Gastrocnemius medialis (tissue), 4 donors: ENCODE measurements around the gene DCHS2. TPM values are rescaled to one million over a fixed set of nuclear protein-coding genes. Genes with fewer than 3 reads are reported as not detected.
"Not testable (repeated sequence)": the region's sequence is repeated elsewhere in the genome, so short reads cannot be mapped to it uniquely, and the experiment has no call there.

Experiments used
- ATAC-seq, 2 donors: fragments of 150-250 bp; one replicate each; pipeline ENCODE4 v1.9.1; 2016
- DNase-seq, 2 donors: peaks; one replicate each; pipeline ENCODE4 v3.0.0-alpha.2; 2019
- H3K27ac ChIP-seq, 4 donors: fragments of 200-600 bp; sonication (generic); 1 replicate in 1 of 4; 2 replicates in 3 of 4; pipeline ENCODE4 v1.5.1; 2016 to 2018; ENCODE audit warnings: mild to moderate bottlenecking in 2 of 4, moderate library complexity in 1 of 4
- H3K27me3 ChIP-seq, 3 donors: fragments of 200-600 bp; sonication (generic) in 2 of 3; 1 replicate in 1 of 3; 2 replicates in 2 of 3; pipeline versions ENCODE4 v1.5.1 to v1.6.0; 2016 to 2019; ENCODE audit warnings: mild to moderate bottlenecking in 1 of 3, moderate library complexity in 1 of 3
- H3K36me3 ChIP-seq, 2 donors: fragments of 200-600 bp; sonication (generic) in 1 of 2; one replicate each; pipeline ENCODE4 v1.5.1; 2017 to 2018
- H3K4me1 ChIP-seq, 2 donors: fragments of 200-600 bp; sonication (generic) in 1 of 2; one replicate each; pipeline ENCODE4 v1.5.1; 2016 to 2017; ENCODE audit warnings: mild to moderate bottlenecking in 2 of 2
- H3K4me3 ChIP-seq, 4 donors: fragments of 200-600 bp; sonication (generic) in 3 of 4; 1 replicate in 1 of 4; 2 replicates in 3 of 4; pipeline ENCODE4 v1.5.1; 2016 to 2019; ENCODE audit warnings: mild to moderate bottlenecking in 2 of 4
- H3K9me3 ChIP-seq, 3 donors: fragments of 200-600 bp; sonication (generic) in 2 of 3; 1 replicate in 1 of 3; 2 replicates in 2 of 3; pipeline ENCODE4 v1.5.1; 2016 to 2019
- POLR2A ChIP-seq, 2 donors: fragments of 450-650 bp; IDR thresholded peaks; one replicate each; pipeline ENCODE4 v1.6.1; 2017; ENCODE audit warnings: antibody characterized with exemption in 2 of 2, mild to moderate bottlenecking in 2 of 2, moderate library complexity in 2 of 2
- in situ Hi-C, 4 donors: fragments of 200-750 bp; cut with MboI; loops; one replicate each; pipeline versions ENCODE4 v1.15.0 to v1.8.0; 2017; ENCODE audit warnings: low sequenced_read_pairs in 4 of 4
- intact Hi-C: fragments of 100-400 bp; cut with DNase I; formaldehyde crosslinking; loops from one replicate; pipeline ENCODE4 v1.15.1; 2023; ENCODE audit warnings: low total_unique reads
- total RNA-seq, 4 donors: library from RNA; depleted of rRNA; stranded (reverse); fragments of >200 nt; gene quantifications; one replicate each; pipeline versions ENCODE4 v1.1.0 to v1.2.3, GENCODE V29; 2016
- TF ChIP-seq, protein P1 (sequence below), 5 experiments: fragments of 450-650 bp in 3 of 5; fragments of 200-600 bp in 2 of 5; sonication (generic) in 2 of 5; IDR thresholded peaks in 4 of 5; conservative IDR thresholded peaks in 1 of 5; 1 replicate in 4 of 5; 2 replicates in 1 of 5; pipeline ENCODE4 v1.5.1; 2016 to 2019; ENCODE audit warnings: antibody characterized with exemption in 5 of 5, mild to moderate bottlenecking in 3 of 5, moderate library complexity in 3 of 5

DCHS2 gene
- total RNA-seq, 4 donors from 2014 or later = under 0.01 to 0.18 (median 0.04) TPM

DNA sequence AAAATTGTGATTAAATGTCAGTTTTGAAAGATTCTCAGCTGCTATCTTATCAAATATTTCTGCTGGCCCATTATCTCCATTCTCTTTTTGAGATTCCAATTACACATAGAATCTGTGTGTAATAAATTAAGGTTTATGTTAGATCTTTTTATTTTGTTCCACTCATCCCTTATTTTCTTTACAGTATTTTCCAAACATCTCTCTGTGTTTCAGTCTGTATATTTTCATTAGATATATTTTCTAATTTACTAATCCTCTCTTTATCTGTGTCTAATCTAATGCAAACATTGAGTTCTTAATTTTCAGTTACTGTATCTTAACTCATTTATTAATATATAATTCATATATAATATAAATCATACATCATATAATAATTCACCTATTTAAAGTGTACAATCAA lies 268.7 kb downstream of the DCHS2 start:
- no peaks in the 10 kb centered on the region for H3K4me1 ChIP-seq
- H3K4me3 ChIP-seq = no peak overlapping the region
- intact Hi-C loops (no loop called here), in situ Hi-C loops (no loop called here)
- DNase-seq (no peak), ATAC-seq (no peak)
- no peaks in the 10 kb centered on the region for H3K27me3 ChIP-seq
- H3K9me3 ChIP-seq = no peaks in the 10 kb centered on the region
- no peak for TF ChIP-seq POLR2A (IDR thresholded peaks at IDR 0.05)
- H3K36me3 ChIP-seq = no peaks in the 10 kb centered on the region
- no peak overlapping the region for H3K27ac ChIP-seq

DNA sequence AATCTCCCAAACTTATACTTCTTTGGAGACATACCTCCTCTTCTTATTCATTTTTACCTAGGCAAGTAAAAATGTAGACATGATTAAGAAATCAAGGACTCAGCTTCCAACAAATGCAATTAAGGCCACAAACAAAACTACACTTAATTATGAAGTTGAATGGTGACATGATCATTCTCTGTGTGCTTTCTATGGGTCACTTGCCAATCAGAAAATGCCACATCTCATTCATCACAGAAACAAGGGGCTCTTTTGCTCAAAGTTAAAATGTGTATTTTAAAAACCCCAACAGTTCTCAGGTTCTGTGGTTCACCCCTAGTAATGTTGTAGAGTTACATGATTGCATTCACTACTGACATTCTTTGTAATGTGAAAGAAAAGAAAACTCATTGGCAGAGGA lies 273.5 kb downstream of the DCHS2 start:
- in situ Hi-C loops = no loop called here
- no peak for DNase-seq
- TF ChIP-seq, protein P1, sequence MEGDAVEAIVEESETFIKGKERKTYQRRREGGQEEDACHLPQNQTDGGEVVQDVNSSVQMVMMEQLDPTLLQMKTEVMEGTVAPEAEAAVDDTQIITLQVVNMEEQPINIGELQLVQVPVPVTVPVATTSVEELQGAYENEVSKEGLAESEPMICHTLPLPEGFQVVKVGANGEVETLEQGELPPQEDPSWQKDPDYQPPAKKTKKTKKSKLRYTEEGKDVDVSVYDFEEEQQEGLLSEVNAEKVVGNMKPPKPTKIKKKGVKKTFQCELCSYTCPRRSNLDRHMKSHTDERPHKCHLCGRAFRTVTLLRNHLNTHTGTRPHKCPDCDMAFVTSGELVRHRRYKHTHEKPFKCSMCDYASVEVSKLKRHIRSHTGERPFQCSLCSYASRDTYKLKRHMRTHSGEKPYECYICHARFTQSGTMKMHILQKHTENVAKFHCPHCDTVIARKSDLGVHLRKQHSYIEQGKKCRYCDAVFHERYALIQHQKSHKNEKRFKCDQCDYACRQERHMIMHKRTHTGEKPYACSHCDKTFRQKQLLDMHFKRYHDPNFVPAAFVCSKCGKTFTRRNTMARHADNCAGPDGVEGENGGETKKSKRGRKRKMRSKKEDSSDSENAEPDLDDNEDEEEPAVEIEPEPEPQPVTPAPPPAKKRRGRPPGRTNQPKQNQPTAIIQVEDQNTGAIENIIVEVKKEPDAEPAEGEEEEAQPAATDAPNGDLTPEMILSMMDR (IDR thresholded peaks at IDR 0.05 in 4 of 5, conservative IDR thresholded peaks at IDR 0.05 in 1 of 5) = no peak
- TF ChIP-seq POLR2A (IDR thresholded peaks at IDR 0.05) = no peak
- H3K27me3 ChIP-seq = no peaks in the 10 kb centered on the region
- no peak for ATAC-seq
- no peak overlapping the region for H3K4me3 ChIP-seq
- intact Hi-C loops = no loop called here
- H3K9me3 ChIP-seq = no peaks in the 10 kb centered on the region
- H3K36me3 ChIP-seq = no peaks in the 10 kb centered on the region
- H3K4me1 ChIP-seq = no peaks in the 10 kb centered on the region
- no peak overlapping the region for H3K27ac ChIP-seq

DNA sequence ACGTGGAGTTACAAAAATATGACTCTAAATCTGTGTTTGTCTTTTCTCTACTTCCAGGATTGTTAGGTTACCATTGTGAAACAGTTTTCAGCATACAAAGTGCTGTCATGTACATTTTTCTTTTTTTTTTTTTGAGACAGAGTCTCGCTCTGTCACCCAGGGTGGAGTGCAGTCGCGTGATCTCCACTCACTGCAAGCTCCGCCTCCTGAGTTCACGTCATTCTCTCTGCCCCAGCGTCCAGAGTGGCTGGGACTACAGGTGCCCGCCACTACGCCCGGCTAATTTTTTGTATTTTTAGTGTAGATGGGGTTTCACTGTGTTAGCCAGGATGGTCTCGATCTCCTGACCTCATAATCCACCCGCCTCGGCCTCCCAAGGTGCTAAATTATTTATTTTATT lies 274.2 kb downstream of the DCHS2 start:
- H3K4me3 ChIP-seq, H3K36me3 ChIP-seq, intact Hi-C loops, H3K9me3 ChIP-seq, ATAC-seq, H3K27ac ChIP-seq, DNase-seq, H3K4me1 ChIP-seq, H3K27me3 ChIP-seq, in situ Hi-C loops: not testable (repeated sequence)

- Histone ChIP-seq H3K4me1 (no peaks in the 10 kb centered on the region), H3K4me3 (no peak overlapping the region), H3K27ac (no peak overlapping the region), H3K36me3 (no peaks in the 10 kb centered on the region), H3K27me3 (no peaks in the 10 kb centered on the region), H3K9me3 (no peaks in the 10 kb centered on the region)
- no peak for TF ChIP-seq POLR2A (IDR thresholded peaks at IDR 0.05)
- TF ChIP-seq, protein P1 (IDR thresholded peaks at IDR 0.05 in 4 of 5, conservative IDR thresholded peaks at IDR 0.05 in 1 of 5) = no peak
- ATAC-seq = no peak
- in situ Hi-C loops = no loop called here
- no peak for DNase-seq
- intact Hi-C loops = no loop called here
Observed at GRCh38 chr4:154211506-154211905, 280.1 kb downstream of the DCHS2 start.

GRCh38 chr4:154208424-154208823 lies 283.2 kb downstream of the DCHS2 start:
- Histone ChIP-seq H3K4me1 (no peaks in the 10 kb centered on the region), H3K36me3 (no peaks in the 10 kb centered on the region), H3K27ac (no peak overlapping the region), H3K9me3 (no peaks in the 10 kb centered on the region), H3K4me3 (no peak overlapping the region), H3K27me3 (no peaks in the 10 kb centered on the region)
- in situ Hi-C loops = no loop called here
- intact Hi-C loops = no loop called here
- TF ChIP-seq, protein P1 (IDR thresholded peaks at IDR 0.05 in 4 of 5, conservative IDR thresholded peaks at IDR 0.05 in 1 of 5) = no peak
- no peak for TF ChIP-seq POLR2A (IDR thresholded peaks at IDR 0.05)
- ATAC-seq = no peak
- DNase-seq = no peak

GRCh38 chr4:154205471-154205870 lies 286.1 kb downstream of the DCHS2 start:
- H3K27me3 ChIP-seq = no peaks in the 10 kb centered on the region
- no peaks in the 10 kb centered on the region for H3K9me3 ChIP-seq
- intact Hi-C loops (no loop called here), in situ Hi-C loops (no loop called here)
- H3K4me1 ChIP-seq = no peaks in the 10 kb centered on the region
- no peaks in the 10 kb centered on the region for H3K36me3 ChIP-seq
- TF ChIP-seq, protein P1 (IDR thresholded peaks at IDR 0.05 in 4 of 5, conservative IDR thresholded peaks at IDR 0.05 in 1 of 5) = no peak
- TF ChIP-seq POLR2A (IDR thresholded peaks at IDR 0.05) = no peak
- ATAC-seq (no peak), DNase-seq (no peak)
- no peak overlapping the region for H3K27ac ChIP-seq
- no peak overlapping the region for H3K4me3 ChIP-seq
